GM10266 (cell line): Measurements from ENCODE around the gene FABP6.

Experiments
- DNase-seq: peaks from one replicate; pipeline ENCODE4 v3.0.0; 2012; ENCODE audit errors: extremely low spot score
- TF ChIP-seq, protein P1 (sequence below): IDR thresholded peaks from 2 replicates; pipeline ENCODE4 v1.5.1; 2012; ENCODE audit warnings: mild to moderate bottlenecking, low read depth; ENCODE audit not compliant: control insufficient read depth, insufficient read depth; ENCODE audit errors: missing control alignments

FABP6 gene

GRCh38 chr5:160227012-160227411 lies 2.3 kb upstream of the FABP6 start:
- TF ChIP-seq, protein P1, sequence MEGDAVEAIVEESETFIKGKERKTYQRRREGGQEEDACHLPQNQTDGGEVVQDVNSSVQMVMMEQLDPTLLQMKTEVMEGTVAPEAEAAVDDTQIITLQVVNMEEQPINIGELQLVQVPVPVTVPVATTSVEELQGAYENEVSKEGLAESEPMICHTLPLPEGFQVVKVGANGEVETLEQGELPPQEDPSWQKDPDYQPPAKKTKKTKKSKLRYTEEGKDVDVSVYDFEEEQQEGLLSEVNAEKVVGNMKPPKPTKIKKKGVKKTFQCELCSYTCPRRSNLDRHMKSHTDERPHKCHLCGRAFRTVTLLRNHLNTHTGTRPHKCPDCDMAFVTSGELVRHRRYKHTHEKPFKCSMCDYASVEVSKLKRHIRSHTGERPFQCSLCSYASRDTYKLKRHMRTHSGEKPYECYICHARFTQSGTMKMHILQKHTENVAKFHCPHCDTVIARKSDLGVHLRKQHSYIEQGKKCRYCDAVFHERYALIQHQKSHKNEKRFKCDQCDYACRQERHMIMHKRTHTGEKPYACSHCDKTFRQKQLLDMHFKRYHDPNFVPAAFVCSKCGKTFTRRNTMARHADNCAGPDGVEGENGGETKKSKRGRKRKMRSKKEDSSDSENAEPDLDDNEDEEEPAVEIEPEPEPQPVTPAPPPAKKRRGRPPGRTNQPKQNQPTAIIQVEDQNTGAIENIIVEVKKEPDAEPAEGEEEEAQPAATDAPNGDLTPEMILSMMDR, result no peak
- no peak for DNase-seq

GRCh38 chr5:160230686-160231527 lies 1.6 kb downstream of the FABP6 start:
- TF ChIP-seq, protein P1, result no peak
- peak; percentile 36 for DNase-seq

DNA sequence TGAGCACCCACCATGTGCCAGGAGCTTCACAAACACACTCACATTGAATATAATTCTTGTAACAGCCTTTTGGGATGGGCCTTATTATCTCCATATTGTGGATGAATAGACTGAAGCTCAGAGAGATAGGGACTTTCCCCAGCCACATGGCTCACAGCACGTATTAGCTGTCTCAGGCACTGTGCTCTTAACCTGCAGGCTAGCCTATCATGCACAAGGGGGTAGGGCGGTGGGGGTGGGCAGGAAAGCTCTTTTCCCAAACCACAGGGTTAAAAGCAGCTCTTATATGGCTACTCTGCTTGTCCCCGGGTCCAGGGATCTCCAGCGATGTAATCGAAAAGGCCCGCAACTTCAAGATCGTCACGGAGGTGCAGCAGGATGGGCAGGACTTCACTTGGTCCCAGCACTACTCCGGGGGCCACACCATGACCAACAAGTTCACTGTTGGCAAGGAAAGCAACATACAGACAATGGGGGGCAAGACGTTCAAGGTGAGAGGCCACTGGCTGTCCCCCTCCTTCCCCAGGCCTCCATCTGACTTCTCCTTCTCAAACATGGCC lies 2.6 kb downstream of the FABP6 start:
- TF ChIP-seq, protein P1, result no peak
- DNase-seq, result peak; percentile 35

DNA sequence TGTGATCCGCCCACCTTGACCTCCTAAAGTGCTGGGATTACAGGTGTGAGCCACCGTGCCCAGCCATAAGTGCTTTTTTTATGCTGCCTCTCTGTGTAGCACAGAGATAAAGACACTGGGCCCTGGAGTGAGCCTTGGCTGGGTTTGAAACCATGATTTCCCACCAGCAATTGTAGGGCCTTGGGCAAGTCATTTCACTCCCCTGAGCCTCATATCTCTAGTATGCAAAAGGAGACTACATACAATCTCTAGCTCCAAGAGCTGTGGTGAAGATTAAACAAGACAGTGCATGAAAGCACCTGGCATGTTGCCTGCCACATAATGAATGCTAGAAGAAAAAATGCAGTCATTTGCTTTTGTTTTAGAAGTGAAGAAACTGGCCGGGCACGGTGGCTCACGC lies 3.9 kb downstream of the FABP6 start:
- TF ChIP-seq, protein P1, result no peak
- no peak for DNase-seq

GRCh38 chr5:160235731-160236130 lies 6.4 kb downstream of the FABP6 start:
- TF ChIP-seq, protein P1, result no peak
- DNase-seq, result no peak

GRCh38 chr5:160237571-160238093 lies 8.3 kb downstream of the FABP6 start:
- DNase-seq, result no peak
- TF ChIP-seq, protein P1, result no peak

DNA sequence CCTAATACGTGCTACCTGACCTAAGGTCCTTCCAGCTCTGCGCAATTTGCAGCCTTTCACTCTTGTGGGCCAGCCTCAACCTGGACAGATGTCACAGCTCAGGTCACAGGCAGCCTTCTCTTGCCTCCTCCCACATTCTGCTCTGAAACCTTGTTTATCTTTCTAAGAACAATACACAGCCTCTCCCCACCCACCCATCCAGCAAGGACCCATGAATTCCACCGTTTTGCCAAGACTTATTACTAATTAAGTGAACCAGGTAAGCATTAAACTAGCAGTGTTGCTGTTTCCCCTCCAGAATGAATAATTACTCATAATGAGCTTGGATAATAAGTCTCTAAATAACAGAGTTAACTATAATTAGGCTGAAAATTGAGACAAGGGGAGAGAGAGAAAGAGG lies 11.0 kb downstream of the FABP6 start:
- TF ChIP-seq, protein P1, result no peak
- DNase-seq, result no peak
